PC-9 (cell line): Measurements from ENCODE around the gene ANO1.

Experiments used
- EZH2 ChIP-seq: fragments of 200-600 bp; sonication (generic); IDR thresholded peaks from 2 replicates; pipeline ENCODE4 v1.8.0; 2017; ENCODE audit warnings: antibody characterized with exemption, low read depth
- TF ChIP-seq, protein P1 (sequence below): fragments of 200-600 bp; sonication (generic); conservative IDR thresholded peaks from 2 replicates; pipeline ENCODE4 v1.6.1; 2017; ENCODE audit warnings: mixed run types, antibody characterized with exemption, mild to moderate bottlenecking, moderate library complexity

GRCh38 chr11:70036971-70037882, 40.9 kb upstream of the ANO1 start:
- TF ChIP-seq, protein P1, sequence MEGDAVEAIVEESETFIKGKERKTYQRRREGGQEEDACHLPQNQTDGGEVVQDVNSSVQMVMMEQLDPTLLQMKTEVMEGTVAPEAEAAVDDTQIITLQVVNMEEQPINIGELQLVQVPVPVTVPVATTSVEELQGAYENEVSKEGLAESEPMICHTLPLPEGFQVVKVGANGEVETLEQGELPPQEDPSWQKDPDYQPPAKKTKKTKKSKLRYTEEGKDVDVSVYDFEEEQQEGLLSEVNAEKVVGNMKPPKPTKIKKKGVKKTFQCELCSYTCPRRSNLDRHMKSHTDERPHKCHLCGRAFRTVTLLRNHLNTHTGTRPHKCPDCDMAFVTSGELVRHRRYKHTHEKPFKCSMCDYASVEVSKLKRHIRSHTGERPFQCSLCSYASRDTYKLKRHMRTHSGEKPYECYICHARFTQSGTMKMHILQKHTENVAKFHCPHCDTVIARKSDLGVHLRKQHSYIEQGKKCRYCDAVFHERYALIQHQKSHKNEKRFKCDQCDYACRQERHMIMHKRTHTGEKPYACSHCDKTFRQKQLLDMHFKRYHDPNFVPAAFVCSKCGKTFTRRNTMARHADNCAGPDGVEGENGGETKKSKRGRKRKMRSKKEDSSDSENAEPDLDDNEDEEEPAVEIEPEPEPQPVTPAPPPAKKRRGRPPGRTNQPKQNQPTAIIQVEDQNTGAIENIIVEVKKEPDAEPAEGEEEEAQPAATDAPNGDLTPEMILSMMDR = no peak
- TF ChIP-seq EZH2 = no peak
